ENCODE measurements around the gene ATP13A2.
A peak's percentile ranks its signal among the peaks of the same experiment; 100 is the strongest.

The ATP13A2 gene, protein sequence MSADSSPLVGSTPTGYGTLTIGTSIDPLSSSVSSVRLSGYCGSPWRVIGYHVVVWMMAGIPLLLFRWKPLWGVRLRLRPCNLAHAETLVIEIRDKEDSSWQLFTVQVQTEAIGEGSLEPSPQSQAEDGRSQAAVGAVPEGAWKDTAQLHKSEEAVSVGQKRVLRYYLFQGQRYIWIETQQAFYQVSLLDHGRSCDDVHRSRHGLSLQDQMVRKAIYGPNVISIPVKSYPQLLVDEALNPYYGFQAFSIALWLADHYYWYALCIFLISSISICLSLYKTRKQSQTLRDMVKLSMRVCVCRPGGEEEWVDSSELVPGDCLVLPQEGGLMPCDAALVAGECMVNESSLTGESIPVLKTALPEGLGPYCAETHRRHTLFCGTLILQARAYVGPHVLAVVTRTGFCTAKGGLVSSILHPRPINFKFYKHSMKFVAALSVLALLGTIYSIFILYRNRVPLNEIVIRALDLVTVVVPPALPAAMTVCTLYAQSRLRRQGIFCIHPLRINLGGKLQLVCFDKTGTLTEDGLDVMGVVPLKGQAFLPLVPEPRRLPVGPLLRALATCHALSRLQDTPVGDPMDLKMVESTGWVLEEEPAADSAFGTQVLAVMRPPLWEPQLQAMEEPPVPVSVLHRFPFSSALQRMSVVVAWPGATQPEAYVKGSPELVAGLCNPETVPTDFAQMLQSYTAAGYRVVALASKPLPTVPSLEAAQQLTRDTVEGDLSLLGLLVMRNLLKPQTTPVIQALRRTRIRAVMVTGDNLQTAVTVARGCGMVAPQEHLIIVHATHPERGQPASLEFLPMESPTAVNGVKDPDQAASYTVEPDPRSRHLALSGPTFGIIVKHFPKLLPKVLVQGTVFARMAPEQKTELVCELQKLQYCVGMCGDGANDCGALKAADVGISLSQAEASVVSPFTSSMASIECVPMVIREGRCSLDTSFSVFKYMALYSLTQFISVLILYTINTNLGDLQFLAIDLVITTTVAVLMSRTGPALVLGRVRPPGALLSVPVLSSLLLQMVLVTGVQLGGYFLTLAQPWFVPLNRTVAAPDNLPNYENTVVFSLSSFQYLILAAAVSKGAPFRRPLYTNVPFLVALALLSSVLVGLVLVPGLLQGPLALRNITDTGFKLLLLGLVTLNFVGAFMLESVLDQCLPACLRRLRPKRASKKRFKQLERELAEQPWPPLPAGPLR

DNA sequence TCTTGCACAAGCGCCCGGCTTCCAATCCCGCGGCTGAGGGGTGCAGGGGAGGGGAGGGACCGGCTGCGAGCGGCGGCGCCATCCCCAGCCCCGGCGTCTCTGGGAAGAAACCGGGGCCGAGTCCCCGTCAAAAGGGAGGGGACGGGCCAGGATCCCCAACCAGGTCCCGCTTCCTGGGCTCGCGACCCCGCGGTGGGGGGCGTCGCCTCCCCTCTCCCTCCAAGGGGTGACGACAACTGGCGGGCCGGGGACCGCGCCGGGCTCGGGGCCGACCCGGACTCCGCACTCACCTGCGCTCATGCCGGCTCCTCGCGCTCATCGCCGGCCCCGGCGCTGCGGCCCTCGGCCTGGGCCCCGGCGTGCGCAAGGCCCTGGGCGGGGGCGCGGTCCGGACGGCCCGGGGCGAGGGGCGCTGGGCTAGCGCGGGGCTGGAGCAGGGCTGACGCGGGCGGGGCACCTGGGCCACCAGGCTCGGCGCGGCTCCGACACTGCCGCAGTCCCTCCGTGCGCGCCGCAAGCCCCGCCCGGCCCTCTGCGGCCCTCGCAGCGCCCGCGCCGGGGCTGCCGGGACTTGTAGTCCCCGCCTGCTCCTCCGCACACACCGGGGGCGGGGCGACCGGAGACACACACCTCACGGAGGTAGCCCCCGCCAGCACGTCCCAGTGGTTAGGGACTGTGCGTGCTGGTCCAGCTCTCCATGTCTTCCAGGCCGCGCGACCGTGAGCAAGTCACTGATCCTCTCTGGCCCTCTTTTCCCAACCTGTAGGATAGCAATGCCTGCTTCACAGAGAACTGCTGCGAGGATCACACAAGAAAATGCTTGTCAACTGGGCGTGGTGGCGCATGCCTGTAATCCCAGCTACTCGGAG is at the start of gene ATP13A2:
ATP13A2 (minus strand) TSS at position 490 of the 869 bp plus-strand sequence; CDS start at position 300, 190 bp downstream.
- DNase-seq (ENCODE audit: low spot score) = peak; percentile 70

DNA sequence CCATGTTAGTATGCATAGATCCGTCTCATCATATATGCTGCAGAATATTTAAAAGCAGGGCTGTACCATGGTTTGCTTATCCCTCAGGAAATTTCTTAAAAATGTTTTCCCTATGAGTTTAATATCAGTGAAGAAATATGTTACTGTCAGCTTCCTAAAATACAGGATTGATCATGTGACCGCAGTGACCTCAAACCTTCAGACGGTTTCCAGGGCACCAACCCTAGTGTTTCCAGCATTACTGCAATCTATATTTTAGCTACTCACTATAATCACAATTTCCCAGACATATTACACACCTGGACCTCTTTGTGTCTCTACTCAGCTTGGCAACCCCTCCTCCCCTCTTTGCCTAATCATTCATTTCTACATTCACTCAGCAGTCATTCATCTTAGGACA is 49.8 kb upstream of the ATP13A2 start:
- no peak for DNase-seq (ENCODE audit: low spot score)

DNA sequence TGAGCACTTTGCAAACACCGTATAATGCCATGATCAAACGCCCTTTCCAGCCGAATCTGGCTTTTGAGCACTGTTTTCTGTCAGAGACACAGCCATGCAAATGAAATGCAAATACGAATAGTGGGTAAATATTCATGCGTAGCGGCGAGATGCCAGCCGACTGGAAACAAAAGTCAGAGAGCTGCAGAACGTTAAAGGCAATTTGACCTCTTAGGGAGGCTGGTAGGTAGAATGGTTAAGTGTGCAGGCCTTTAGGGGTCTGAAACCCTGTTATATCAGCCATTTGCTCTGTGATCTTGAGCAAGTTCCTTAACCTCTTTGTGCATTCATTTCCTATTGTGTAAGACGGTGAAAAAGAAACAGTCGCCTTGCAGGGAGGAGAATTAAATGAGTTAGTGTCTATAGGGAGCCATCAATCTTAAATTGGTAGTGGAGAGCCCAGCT is 48.6 kb upstream of the ATP13A2 start:
- DNase-seq (ENCODE audit: low spot score) = no peak

DNA sequence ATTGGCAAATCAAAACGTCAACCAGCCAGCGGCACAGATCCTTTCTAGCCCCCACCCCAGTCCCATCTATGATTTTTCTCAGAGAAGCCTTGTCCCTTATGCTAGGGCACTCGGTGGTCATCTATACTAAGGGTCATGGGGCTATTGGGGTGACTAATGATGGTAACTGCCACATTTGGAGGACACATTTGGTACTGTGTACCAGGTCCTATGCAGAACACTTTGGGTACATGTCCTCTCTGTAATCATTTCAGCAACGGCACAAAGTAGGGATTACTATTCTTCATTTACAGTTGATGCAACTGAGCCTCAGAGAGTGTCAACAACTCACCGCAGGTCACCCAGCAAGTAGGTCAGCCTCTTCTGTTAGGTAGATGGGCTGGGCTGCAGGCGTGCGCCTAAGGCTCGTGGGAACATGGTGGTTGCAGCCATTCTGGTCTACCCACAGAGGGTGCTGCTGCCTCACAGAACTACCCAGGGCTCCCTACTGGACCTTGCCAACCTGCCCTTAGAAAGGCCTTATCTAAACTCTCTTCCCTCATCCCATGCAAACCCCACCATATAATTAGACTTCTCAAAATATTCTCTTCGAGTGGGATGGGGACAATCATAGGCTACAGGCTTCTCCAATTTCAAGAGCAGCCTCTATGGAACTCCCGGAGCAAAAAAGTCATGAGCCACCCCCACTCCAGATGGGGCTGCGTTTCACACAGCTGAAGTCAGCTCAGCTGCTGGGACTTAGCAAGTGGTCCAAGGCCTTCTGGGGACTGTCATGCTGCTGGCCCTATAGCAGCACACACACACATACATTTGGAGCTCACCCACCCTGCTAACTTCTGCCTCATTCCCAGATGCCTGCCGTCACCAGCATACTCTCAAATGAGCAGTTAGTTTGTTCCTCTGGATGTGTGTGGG is 47.9 kb upstream of the ATP13A2 start:
- no peak for DNase-seq (ENCODE audit: low spot score)

DNA sequence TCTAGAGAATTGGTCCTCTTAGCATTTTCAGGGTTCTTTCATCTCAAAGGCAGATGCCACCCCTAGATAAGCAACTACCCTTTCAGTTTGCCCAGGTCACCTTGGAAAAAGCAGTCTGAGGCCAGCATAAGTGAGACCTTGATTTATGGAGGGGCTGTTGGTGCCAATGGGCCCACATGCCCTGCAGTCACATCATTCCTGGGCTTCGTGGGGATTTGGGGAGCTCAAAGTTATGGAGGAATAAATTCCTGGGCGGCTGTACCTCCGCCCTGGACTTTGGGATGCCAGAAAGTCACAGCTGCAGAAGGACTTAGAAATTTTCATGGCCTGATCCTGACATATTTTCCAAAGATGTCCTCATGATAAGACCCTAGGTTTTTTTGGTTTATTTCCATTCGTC is 44.8 kb upstream of the ATP13A2 start:
- DNase-seq (ENCODE audit: low spot score) = no peak

DNA sequence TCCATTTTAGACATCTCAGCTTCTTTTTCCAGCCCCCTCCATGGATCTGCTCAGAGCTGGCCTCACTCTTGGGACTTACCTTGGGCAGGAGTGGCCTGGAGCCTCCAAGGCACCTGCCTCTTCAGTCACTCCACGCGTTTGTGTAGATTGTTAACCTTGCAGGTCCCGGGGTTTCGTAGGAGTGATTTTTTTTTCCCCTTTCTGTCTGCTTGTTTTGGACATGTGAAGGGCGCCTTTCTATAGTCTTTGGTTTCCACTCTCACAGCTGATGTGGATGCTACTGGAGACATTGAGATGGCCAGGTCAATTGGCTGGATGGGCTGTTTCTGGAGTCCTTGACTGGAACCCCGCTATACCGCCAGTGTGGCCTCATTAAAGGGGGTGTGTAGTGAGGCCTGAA is 44.1 kb upstream of the ATP13A2 start:
- DNase-seq (ENCODE audit: low spot score) = no peak

DNA sequence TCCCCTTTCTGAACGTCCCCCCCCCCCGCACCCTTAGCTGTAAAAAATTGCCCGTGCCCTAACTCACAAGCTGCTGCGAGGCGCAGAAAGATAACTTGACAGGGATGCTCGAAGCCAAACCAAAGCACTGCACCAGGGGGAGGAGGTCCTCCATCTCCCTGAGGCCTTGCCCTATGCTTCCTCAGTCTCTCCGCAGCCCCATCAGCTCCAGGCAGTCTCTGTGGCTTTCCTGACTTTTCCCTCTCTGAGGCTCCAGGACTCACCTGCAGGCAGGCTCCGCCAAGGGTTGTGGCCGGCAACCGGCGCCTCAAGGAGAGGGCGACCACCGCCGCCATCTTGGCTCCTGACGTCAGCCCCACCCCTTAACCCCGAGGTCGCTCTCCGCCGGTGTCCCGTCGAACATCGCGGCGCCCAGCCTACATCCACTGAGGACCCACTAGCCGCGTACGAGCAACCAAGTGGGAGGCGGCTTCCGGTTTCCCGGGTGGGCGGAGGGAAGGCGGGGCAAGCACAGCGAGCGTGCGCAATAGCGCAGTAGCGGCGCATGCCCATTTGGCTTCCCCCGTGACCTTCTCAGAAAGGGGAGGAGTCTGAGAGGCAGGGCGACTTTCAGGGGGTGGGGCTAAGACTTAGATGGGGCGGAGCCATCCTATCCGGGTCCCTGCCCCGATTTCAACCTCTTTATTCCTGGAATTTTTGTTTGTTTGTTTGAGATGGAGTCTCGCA is 42.1 kb upstream of the ATP13A2 start, which contains the start of gene SDHB:
SDHB (minus strand) TSS at position 348 of the 726 bp plus-strand sequence; CDS start at position 335, 13 bp downstream.
- DNase-seq (ENCODE audit: low spot score) = peak; percentile 98

DNA sequence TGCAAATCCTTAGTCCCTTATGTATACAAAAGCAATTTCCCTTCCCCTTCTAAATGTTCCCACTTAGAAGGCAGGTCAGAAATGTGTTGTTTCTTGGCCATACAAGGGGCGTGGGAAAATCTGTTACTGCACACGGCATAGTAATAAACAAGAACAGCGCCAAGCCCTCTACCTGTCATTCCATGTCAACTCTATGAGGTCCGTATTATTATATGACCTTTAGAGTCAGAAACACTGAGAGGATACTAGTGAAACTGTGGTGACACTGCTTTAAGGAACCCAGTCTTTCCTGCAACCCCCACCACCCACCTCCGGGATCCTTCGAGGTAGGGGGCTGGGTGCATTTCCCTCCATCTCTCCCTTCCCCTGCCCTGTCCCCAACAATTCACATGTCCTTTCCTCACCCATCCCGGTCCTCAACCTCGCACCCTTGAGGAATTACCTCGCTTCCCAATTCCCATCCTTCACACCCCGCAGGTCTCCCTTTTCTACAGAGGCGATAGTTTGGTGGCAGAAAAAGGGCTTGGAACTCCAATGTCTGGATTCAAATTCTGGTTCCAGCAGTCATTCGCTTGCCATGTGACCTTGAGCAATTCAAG is 41.5 kb upstream of the ATP13A2 start:
- DNase-seq (ENCODE audit: low spot score) = no peak

DNA sequence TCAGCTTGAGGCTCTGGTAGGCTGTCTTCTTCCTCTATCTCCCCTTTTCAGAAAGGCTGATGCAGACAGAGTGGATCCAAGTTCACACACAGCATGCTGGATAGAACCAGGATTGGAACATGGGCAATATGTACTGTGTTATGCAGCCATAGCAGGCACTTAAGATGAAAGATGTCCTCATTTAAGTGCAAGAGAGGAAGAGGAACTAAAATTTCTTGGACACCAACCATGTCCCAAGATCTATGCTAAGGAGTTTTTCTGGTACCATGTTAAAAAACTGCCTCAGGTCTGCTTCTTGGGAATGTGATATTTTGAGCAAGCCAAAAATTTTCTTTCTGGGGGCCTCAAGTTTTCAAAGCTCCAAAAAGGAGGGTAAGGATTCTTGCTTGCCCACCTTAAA is 40.9 kb upstream of the ATP13A2 start:
- no peak for DNase-seq (ENCODE audit: low spot score)

DNA sequence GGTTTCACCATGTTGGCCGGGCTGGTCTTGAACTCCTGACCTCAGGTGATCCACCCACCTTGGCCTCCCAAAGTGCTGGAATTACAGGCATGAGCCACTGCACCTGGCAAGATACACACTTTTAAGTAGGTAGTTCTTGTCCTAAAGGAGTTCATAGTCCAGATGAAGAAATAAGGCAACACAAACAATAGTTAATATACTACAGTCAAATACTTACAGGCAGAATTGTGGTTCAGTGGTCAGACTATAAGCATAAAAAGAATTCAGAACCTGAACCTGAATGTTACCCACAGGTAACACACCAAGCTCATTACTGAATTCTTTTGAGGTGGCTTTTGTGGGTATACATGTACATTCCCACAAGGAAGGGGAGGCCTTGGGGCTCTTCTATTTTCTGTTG is 40.3 kb upstream of the ATP13A2 start:
- no peak for DNase-seq (ENCODE audit: low spot score)

DNA sequence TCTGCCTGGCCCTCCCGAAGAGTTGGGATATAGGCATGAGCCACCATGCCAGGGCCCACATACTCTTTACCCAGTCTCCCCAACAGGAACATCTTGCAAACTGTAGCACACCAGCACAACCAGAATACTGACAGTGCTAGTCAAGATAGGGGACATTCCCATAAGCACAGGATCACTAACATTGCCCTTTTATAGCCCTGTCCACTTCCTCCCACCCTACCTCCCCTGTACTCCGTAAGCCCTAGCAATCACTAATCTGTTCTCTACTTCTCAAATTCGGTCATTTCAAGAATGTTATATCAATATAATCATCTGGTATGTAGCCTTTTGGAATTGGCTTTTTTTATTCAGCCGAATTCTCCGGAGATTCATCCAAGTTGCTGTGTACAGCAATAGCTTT is 36.2 kb upstream of the ATP13A2 start:
- DNase-seq (ENCODE audit: low spot score) = no peak

DNA sequence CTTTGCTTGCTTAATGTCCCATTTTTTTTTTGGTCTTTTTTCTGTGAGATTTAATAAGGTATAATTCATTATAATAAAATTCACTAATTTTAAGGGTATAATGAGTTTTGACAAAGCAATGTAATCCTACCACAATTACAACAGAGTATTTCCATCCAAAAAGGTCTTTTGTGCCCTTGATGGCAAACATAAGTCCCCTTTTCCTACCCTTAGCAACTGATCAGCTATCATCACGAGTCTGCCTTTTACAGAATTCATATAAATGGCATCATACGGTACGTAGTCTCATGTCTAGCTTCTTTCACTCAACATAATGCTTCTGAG is 34.6 kb upstream of the ATP13A2 start:
- no peak for DNase-seq (ENCODE audit: low spot score)

DNA sequence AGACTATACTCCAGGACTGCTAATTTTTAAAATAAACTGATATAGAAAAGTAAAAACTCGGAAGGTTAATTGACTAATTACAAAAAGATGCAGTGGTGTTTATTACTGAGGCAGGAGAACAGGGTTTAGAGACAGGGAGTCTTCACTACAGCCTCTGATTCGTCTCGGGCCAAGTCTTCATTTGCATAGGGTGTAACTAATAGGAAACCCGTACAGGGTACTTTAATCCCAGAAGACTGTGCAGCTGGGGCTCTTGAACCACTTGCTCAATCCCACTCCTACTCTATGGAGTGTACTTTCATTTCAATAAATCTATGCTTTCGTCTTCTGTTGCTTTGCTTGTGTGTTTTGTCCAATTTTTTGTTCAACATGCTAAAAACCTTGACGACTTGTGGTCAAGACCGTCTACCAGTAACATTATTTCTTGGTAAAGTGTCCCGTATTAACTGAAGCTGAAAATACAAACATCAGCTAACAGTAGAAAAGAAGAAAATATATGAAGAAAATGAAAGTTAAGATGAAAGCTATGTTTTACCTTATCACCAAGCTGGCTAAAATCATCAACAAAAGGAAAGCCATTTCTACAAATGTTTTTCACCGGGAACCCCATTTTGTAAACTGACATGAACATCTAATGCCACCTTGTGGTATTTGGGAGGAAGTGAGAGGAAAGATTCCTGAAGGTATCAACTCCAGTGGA is 34.1 kb upstream of the ATP13A2 start:
- DNase-seq (ENCODE audit: low spot score) = peak; percentile 65

DNA sequence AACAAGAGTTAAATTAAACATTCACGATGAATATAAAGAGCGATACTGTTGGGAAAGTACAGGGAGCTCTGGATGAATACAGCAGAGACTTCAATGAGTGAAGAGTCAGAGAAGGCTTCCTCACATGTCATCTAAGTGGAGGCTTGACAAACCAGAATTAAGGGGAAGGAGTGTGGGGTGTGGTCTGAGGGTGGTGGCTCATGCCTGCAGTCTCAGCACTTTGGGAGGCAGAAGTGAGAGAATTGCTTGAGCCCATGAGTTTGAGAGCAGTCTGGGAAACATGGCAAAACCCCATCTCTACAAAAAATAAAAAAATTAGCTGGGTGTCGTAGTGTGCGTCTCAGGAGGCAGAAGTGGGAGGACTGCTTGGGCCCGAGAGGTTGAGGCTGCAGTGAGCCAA is 33.4 kb upstream of the ATP13A2 start:
- no peak for DNase-seq (ENCODE audit: low spot score)

DNA sequence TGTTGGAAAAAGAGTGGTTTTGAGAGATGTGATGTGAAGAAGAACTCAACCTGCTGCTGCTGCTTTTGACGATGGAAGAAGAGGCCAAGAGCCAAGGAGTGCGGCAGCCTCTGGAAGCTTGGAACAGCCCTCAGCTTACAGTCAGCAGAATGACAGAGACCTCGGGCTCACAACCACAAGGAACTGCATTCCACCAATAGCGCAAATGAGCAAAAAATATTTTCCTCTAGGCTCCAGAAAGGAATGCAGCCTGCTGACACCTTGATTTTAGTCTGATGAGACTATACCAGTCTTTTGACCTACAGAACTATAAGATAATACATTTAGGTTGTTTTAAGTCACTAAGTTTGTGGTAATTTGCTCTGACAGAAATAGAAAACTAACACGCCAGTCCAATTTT is 31.9 kb upstream of the ATP13A2 start:
- DNase-seq (ENCODE audit: low spot score) = no peak

DNA sequence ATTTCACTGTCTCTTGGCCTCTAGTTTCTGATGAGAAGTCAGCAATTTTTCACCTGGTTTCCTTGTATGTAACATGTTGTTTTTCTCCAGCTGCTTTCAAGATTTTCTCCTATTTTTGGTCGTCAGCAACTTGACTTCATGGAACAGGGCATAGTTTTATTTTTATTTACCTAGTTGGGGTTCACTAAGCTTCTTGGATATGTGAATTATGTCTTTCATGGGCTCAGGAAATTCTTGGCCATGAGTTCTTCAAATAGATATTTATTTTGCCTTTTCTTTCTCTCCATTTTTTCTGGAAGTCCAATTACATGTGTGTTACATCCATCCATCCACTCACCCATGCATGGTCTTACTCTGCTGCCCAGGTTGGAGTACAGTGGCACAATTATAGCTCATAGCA is 28.4 kb upstream of the ATP13A2 start:
- no peak for DNase-seq (ENCODE audit: low spot score)

DNA sequence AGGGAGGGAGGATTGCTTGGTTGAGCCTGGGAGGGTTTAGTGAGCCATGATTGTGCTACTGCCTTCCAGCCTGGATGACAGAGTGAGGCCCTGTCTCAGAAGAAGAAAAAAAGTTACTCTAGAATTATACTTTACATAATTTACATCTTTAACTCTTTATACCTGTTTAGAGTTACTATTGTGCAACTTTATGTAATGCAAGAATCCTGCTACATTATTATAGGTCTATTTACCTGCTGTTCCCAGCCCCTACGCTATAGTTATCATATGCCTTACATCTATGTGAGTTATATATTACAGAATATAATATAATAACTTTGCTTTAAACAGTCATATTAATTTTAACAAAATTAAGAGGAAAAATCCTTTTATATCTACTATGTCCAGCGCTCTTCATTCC is 27.8 kb upstream of the ATP13A2 start:
- no peak for DNase-seq (ENCODE audit: low spot score)

DNA sequence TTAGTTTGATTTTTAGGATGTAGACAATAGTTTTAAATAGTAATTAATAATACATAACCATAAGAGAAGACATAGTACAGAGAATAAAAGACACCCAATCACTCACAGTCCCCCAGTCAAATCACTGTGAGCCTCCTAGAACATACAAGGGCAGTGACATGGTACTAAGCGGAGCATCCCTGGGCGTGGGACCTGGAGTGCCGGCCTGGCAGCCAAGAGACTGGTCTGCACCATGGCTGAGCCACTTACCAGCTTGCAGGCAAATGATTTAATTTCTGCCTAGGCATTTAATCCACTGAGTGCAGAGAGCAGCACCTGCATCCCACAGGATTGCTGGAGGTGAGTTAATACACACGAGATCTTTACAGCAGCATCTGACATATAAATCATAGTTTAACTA is 21.8 kb upstream of the ATP13A2 start:
- DNase-seq (ENCODE audit: low spot score) = no peak

DNA sequence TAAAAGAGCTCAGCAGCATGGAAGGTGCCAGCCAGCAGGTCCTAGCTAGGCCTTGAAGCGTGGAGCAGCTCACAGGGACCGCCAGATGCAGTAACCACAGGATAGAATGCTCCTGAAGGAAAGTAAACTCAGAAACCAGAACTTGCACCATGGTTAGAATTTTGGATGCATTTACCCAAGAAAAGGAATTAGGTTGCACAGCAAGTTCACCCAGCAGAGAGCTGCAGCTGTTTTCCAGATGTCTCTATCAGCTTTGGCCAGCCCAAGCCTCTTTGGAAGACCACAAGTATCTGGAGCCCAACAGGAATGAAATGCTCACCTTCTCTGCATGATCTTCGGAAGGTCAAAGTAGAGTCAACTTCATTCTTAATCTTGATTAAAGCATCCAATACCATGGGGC is 21.0 kb upstream of the ATP13A2 start:
- no peak for DNase-seq (ENCODE audit: low spot score)
